Mesendoderm (in vitro differentiated cells): ENCODE measurements around the gene BTRC.

ENCODE experiments used
- DNase-seq: peaks from one replicate; pipeline ENCODE4 v3.0.0; 2013
- H2AK5ac ChIP-seq: 2 replicates; pipeline ENCODE4 v1.6.1; 2013; ENCODE audit warnings: low read length, inconsistent platforms
- H2BK120ac ChIP-seq: 2 replicates; pipeline ENCODE4 v1.6.1; 2013; ENCODE audit warnings: low read depth, mild to moderate bottlenecking, low read length, moderate library complexity, mixed read lengths
- H2BK15ac ChIP-seq: replicated peaks from 2 replicates; pipeline ENCODE4 v1.6.1; 2013; ENCODE audit warnings: low read depth, mild to moderate bottlenecking, moderate library complexity
- H2BK5ac ChIP-seq: 2 replicates; pipeline ENCODE4 v1.6.1; 2013; ENCODE audit warnings: low read length, inconsistent platforms
- H3K18ac ChIP-seq: 2 replicates; pipeline ENCODE4 v1.6.1; 2013; ENCODE audit warnings: mild to moderate bottlenecking, low read length, mixed read lengths
- H3K23ac ChIP-seq: one replicate; pipeline ENCODE4 v1.6.1; 2013; ENCODE audit warnings: low read length
- H3K27ac ChIP-seq: 2 replicates; pipeline ENCODE4 v1.5.1; 2013; ENCODE audit warnings: low read depth, mild to moderate bottlenecking, inconsistent platforms, low read length, moderate library complexity
- H3K27me3 ChIP-seq: 2 replicates; pipeline ENCODE4 v1.6.1; 2013; ENCODE audit warnings: low read length, control low read depth, mild to moderate bottlenecking, inconsistent platforms; ENCODE audit not compliant: insufficient read depth, poor library complexity
- H3K36me3 ChIP-seq: 2 replicates; pipeline ENCODE4 v1.6.1; 2013; ENCODE audit warnings: low read length, inconsistent platforms; ENCODE audit not compliant: control insufficient read depth, insufficient read depth
- H3K4ac ChIP-seq: one replicate; pipeline ENCODE4 v1.6.1; 2013; ENCODE audit warnings: low read depth, mild to moderate bottlenecking, low read length, moderate library complexity
- H3K4me1 ChIP-seq: 2 replicates; pipeline ENCODE4 v1.6.1; 2013; ENCODE audit warnings: low read depth, low read length, inconsistent platforms; ENCODE audit not compliant: control insufficient read depth
- H3K4me2 ChIP-seq: 2 replicates; pipeline ENCODE4 v1.6.1; 2013; ENCODE audit warnings: low read length
- H3K4me3 ChIP-seq: 2 replicates; pipeline ENCODE4 v1.5.1; 2013; ENCODE audit warnings: mild to moderate bottlenecking, low read length
- H3K56ac ChIP-seq: one replicate; pipeline ENCODE4 v1.6.1; 2013; ENCODE audit warnings: low read length
- H3K79me1 ChIP-seq: 2 replicates; pipeline ENCODE4 v1.6.1; 2013; ENCODE audit warnings: low read length, inconsistent platforms
- H3K79me2 ChIP-seq: 2 replicates; pipeline ENCODE4 v1.6.1; 2013; ENCODE audit warnings: mild to moderate bottlenecking, low read length; ENCODE audit not compliant: control insufficient read depth, insufficient read depth
- H3K9ac ChIP-seq: 2 replicates; pipeline ENCODE4 v1.6.1; 2013; ENCODE audit warnings: low read length, inconsistent platforms
- H4K5ac ChIP-seq: one replicate; pipeline ENCODE4 v1.6.1; 2013; ENCODE audit warnings: low read length
- H4K8ac ChIP-seq: one replicate; pipeline ENCODE4 v1.6.1; 2013; ENCODE audit warnings: low read depth, mild to moderate bottlenecking, control low read depth, low read length, moderate library complexity
- WGBS: extraction: QIAGEN DNeasy Blood & Tissue Kit; methylation state at CpG from one replicate; pipeline ENCODE4 v1.1.7; 2013; ENCODE audit warnings: low lambda C conversion rate, missing lambda C conversion rate; ENCODE audit not compliant: insufficient coverage; ENCODE audit errors: extremely low coverage; 5-methylcytosine and 5-hydroxymethylcytosine counted together

BTRC gene

GRCh38 chr10:101564490-101564991 lies 210.6 kb downstream of the BTRC start:
- H3K27me3 ChIP-seq = peaks cover 6% of the 10 kb centered on the region
- DNase-seq = no peak
- no peak overlapping the region for H3K4ac ChIP-seq

GRCh38 chr10:101565370-101565900 lies 211.5 kb downstream of the BTRC start:
- no peak overlapping the region for H2BK15ac ChIP-seq
- no peak overlapping the region for H2BK120ac ChIP-seq
- no peak overlapping the region for H3K4me2 ChIP-seq
- H4K8ac ChIP-seq = no peak overlapping the region
- no peak overlapping the region for H3K4ac ChIP-seq
- H3K23ac ChIP-seq = no peak overlapping the region
- H3K56ac ChIP-seq = no peak overlapping the region
- no peak for DNase-seq
- no peak overlapping the region for H3K27ac ChIP-seq
- H2AK5ac ChIP-seq = no peak overlapping the region
- WGBS = no CpG with 5 or more reads among the region's 5 CpGs
- H3K4me3 ChIP-seq = no peak overlapping the region
- no peaks in the 10 kb centered on the region for H3K79me1 ChIP-seq
- H2BK5ac ChIP-seq = no peak overlapping the region
- no peak overlapping the region for H3K9ac ChIP-seq
- H3K27me3 ChIP-seq = peaks cover 6% of the 10 kb centered on the region
- H3K4me1 ChIP-seq = no peaks in the 10 kb centered on the region
- no peaks in the 10 kb centered on the region for H3K36me3 ChIP-seq
- H3K79me2 ChIP-seq = no peaks in the 10 kb centered on the region
- H4K5ac ChIP-seq = no peak overlapping the region
- no peak overlapping the region for H3K18ac ChIP-seq

More at GRCh38 chr10:101564490-101564991, 210.6 kb downstream of the BTRC start:
- Histone ChIP-seq H4K5ac (no peak overlapping the region), H2AK5ac (no peak overlapping the region), H4K8ac (no peak overlapping the region), H3K56ac (no peak overlapping the region), H3K27ac (no peak overlapping the region), H3K4me2 (no peak overlapping the region), H3K4me3 (no peak overlapping the region), H3K36me3 (no peaks in the 10 kb centered on the region), H2BK120ac (no peak overlapping the region), H3K9ac (no peak overlapping the region), H3K4me1 (no peaks in the 10 kb centered on the region), H3K23ac (no peak overlapping the region), H2BK5ac (no peak overlapping the region), H3K18ac (no peak overlapping the region), H3K79me2 (no peaks in the 10 kb centered on the region), H3K79me1 (no peaks in the 10 kb centered on the region), H2BK15ac (no peak overlapping the region)
- no CpG with 5 or more reads among the region's 15 CpGs for WGBS

GRCh38 chr10:101565936-101566332 lies 212.0 kb downstream of the BTRC start:
- no CpG with 5 or more reads among the region's 8 CpGs for WGBS

GRCh38 chr10:101566333-101567164 lies 212.6 kb downstream of the BTRC start:
- no peaks in the 10 kb centered on the region for H3K4me1 ChIP-seq
- H3K18ac ChIP-seq = no peak overlapping the region
- no peak overlapping the region for H2BK5ac ChIP-seq
- peak overlapping the region; percentile 22 for H3K4me2 ChIP-seq
- no peak overlapping the region for H3K23ac ChIP-seq
- H3K79me1 ChIP-seq = no peaks in the 10 kb centered on the region
- H3K56ac ChIP-seq = peak overlapping the region; percentile 40
- H3K36me3 ChIP-seq = no peaks in the 10 kb centered on the region
- no peaks in the 10 kb centered on the region for H3K79me2 ChIP-seq
- no peak overlapping the region for H2AK5ac ChIP-seq
- H3K27me3 ChIP-seq = peaks cover 6% of the 10 kb centered on the region
- no peak overlapping the region for H2BK15ac ChIP-seq
- H3K4ac ChIP-seq = no peak overlapping the region
- H2BK120ac ChIP-seq = no peak overlapping the region
- peak; percentile 40 for DNase-seq
- no peak overlapping the region for H3K4me3 ChIP-seq
- H3K9ac ChIP-seq = no peak overlapping the region
- no peak overlapping the region for H4K8ac ChIP-seq
- H3K27ac ChIP-seq = no peak overlapping the region
- no peak overlapping the region for H4K5ac ChIP-seq
- WGBS = no CpG with 5 or more reads among the region's 59 CpGs

More at GRCh38 chr10:101565936-101566332, 212.0 kb downstream of the BTRC start:
- no peaks in the 10 kb centered on the region for H3K79me1 ChIP-seq
- DNase-seq = no peak
- no peak overlapping the region for H2AK5ac ChIP-seq
- H4K8ac ChIP-seq = no peak overlapping the region
- no peaks in the 10 kb centered on the region for H3K4me1 ChIP-seq
- no peak overlapping the region for H3K18ac ChIP-seq
- peaks cover 6% of the 10 kb centered on the region for H3K27me3 ChIP-seq
- no peak overlapping the region for H3K4ac ChIP-seq
- no peaks in the 10 kb centered on the region for H3K36me3 ChIP-seq
- H2BK5ac ChIP-seq = no peak overlapping the region
- no peak overlapping the region for H3K9ac ChIP-seq
- no peaks in the 10 kb centered on the region for H3K79me2 ChIP-seq
- no peak overlapping the region for H3K23ac ChIP-seq
- no peak overlapping the region for H4K5ac ChIP-seq
- H3K56ac ChIP-seq = no peak overlapping the region
- no peak overlapping the region for H3K4me3 ChIP-seq
- no peak overlapping the region for H3K27ac ChIP-seq
- H2BK120ac ChIP-seq = no peak overlapping the region
- no peak overlapping the region for H3K4me2 ChIP-seq
- no peak overlapping the region for H2BK15ac ChIP-seq

GRCh38 chr10:101567165-101568006 lies 213.4 kb downstream of the BTRC start:
- Histone ChIP-seq H2BK5ac (no peak overlapping the region), H2BK120ac (no peak overlapping the region), H3K4me2 (no peak overlapping the region), H3K79me1 (no peaks in the 10 kb centered on the region), H4K8ac (no peak overlapping the region), H3K18ac (no peak overlapping the region), H3K4me1 (no peaks in the 10 kb centered on the region), H3K27ac (no peak overlapping the region), H3K27me3 (peaks cover 6% of the 10 kb centered on the region), H3K36me3 (no peaks in the 10 kb centered on the region), H3K4ac (no peak overlapping the region), H2AK5ac (no peak overlapping the region), H3K79me2 (no peaks in the 10 kb centered on the region), H4K5ac (no peak overlapping the region), H3K4me3 (no peak overlapping the region), H3K9ac (no peak overlapping the region), H3K56ac (no peak overlapping the region), H3K23ac (no peak overlapping the region), H2BK15ac (no peak overlapping the region)
- no peak for DNase-seq
- WGBS = no CpG with 5 or more reads among the region's 7 CpGs
